Peyer's patch (tissue), 4 donors: ENCODE data around the gene APPBP2. TPM values are rescaled to one million over a fixed set of nuclear protein-coding genes. Genes with fewer than 3 reads are reported as not detected.
"Not testable (repeated sequence)": the region's sequence is repeated elsewhere in the genome, so short reads cannot be mapped to it uniquely, and the experiment has no call there.

Experiments used
- DNase-seq, 3 donors: peaks; one replicate each; pipeline ENCODE4 v3.0.0-alpha.2; 2017 to 2019
- H3K27ac ChIP-seq, 4 donors: fragments of 200-600 bp; sonication (generic); one replicate each; pipeline ENCODE4 v1.5.1; 2016 to 2019
- H3K27me3 ChIP-seq, 2 donors: fragments of 200-600 bp; sonication (generic); one replicate each; pipeline ENCODE4 v1.5.1; 2019
- H3K36me3 ChIP-seq, 3 donors: fragments of 200-600 bp; sonication (generic); one replicate each; pipeline ENCODE4 v1.5.1; 2016 to 2019
- H3K4me1 ChIP-seq, 4 donors: fragments of 200-600 bp; sonication (generic); one replicate each; pipeline ENCODE4 v1.5.1; 2016 to 2019
- H3K4me3 ChIP-seq, 4 donors: fragments of 200-600 bp; sonication (generic); 1 replicate in 3 of 4; 2 replicates in 1 of 4; pipeline ENCODE4 v1.5.1; 2016 to 2019; ENCODE audit warnings: mild to moderate bottlenecking in 1 of 4
- H3K9me3 ChIP-seq, 4 donors: fragments of 200-600 bp; sonication (generic); one replicate each; pipeline ENCODE4 v1.5.1; 2016 to 2019; ENCODE audit warnings: mild to moderate bottlenecking in 1 of 4
- POLR2A ChIP-seq, 2 donors: fragments of 450-650 bp; IDR thresholded peaks; one replicate each; pipeline ENCODE4 v1.5.1; 2017; ENCODE audit warnings: antibody characterized with exemption in 2 of 2, mild to moderate bottlenecking in 2 of 2, moderate library complexity in 2 of 2
- total RNA-seq, 4 donors: library from RNA; depleted of rRNA; stranded (reverse); fragments of >200 nt; gene quantifications; one replicate each; pipeline ENCODE4 v1.1.0, GENCODE V29; 2016
- TF ChIP-seq, protein P1 (sequence below), 6 experiments: fragments of 450-650 bp in 4 of 6; fragments of 200-600 bp in 2 of 6; sonication (generic) in 1 of 6; IDR thresholded peaks; one replicate each; pipeline ENCODE4 v1.5.1; 2017 to 2019; ENCODE audit warnings: antibody characterized with exemption in 6 of 6, mild to moderate bottlenecking in 3 of 6, moderate library complexity in 1 of 6

Gene APPBP2
- total RNA-seq, 4 donors from 2014 or later = 14.0 to 18.4 (median 15.4) TPM

DNA sequence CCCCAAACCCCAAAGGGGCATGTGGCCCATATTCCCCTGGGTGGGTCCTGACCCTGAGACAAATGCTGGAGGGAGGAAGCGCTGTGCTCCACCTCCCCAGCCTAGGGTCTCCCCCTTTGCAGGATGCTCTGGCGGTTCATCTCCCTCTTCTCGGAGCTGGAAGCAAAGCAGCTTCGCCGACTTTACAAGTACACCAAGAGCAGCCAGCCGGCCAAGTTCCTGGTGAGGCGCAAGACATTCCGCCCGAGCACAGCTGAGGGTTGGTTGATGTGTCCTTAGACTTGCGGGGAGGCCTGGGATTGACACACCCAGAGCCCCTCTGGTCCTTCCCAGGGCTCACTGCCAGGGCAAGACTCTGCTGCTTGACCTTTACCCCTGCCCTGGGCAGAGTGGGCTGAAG lies 99.4 kb downstream of the APPBP2 start:
- Histone ChIP-seq H3K4me1 (no peaks in the 10 kb centered on the region), H3K4me3 (no peak overlapping the region), H3K36me3 (no peaks in the 10 kb centered on the region), H3K27ac (no peak overlapping the region), H3K27me3 (no peaks in the 10 kb centered on the region), H3K9me3 (no peaks in the 10 kb centered on the region)
- TF ChIP-seq, protein P1, sequence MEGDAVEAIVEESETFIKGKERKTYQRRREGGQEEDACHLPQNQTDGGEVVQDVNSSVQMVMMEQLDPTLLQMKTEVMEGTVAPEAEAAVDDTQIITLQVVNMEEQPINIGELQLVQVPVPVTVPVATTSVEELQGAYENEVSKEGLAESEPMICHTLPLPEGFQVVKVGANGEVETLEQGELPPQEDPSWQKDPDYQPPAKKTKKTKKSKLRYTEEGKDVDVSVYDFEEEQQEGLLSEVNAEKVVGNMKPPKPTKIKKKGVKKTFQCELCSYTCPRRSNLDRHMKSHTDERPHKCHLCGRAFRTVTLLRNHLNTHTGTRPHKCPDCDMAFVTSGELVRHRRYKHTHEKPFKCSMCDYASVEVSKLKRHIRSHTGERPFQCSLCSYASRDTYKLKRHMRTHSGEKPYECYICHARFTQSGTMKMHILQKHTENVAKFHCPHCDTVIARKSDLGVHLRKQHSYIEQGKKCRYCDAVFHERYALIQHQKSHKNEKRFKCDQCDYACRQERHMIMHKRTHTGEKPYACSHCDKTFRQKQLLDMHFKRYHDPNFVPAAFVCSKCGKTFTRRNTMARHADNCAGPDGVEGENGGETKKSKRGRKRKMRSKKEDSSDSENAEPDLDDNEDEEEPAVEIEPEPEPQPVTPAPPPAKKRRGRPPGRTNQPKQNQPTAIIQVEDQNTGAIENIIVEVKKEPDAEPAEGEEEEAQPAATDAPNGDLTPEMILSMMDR (IDR thresholded peaks at IDR 0.05) = no peak
- no peak for TF ChIP-seq POLR2A (IDR thresholded peaks at IDR 0.05)
- DNase-seq = no peak

DNA sequence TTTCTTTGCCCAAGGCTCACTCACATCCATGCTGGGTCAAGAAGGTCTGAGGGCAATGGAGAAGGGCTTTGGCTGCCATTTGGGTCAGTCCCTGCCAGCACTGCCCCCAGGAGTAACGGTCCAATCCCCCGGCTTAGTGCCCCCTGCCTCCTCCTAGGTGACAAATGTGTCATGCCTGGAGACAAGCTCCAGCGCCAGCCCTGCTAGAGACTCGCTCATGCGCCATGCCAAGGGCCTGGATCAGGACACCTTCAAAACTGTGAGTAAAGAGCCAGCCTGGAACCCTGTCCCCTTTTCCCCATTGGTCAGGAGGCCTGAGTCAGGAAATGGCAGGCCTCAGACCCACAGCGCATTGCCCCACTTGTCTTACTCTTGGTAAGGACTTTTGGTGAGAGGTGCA lies 100.4 kb downstream of the APPBP2 start:
- H3K27ac ChIP-seq = no peak overlapping the region
- no peaks in the 10 kb centered on the region for H3K9me3 ChIP-seq
- TF ChIP-seq POLR2A (IDR thresholded peaks at IDR 0.05) = no peak
- TF ChIP-seq, protein P1 (IDR thresholded peaks at IDR 0.05) = no peak
- DNase-seq = no peak
- no peak overlapping the region for H3K4me3 ChIP-seq
- no peaks in the 10 kb centered on the region for H3K27me3 ChIP-seq
- no peaks in the 10 kb centered on the region for H3K36me3 ChIP-seq
- H3K4me1 ChIP-seq = no peaks in the 10 kb centered on the region

DNA sequence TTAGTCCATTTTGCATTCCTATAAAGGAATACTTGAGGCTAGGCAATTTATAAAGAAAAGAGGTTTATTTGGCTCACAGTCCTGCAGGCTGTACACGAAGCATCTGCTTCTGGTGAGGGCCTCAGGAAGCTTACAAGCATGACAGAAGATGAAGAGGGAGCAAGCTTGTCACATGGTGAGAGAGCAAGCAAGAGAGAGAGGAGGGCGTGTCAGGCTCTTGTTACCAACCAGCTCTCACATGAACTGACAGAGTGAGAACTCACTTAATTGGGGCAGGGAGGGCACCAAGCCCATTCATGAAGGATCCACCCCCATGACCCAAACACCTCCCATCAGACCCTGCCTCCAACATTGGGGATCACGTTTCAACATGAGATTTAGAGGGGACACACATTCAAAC lies 102.2 kb downstream of the APPBP2 start:
- no peaks in the 10 kb centered on the region for H3K4me1 ChIP-seq
- DNase-seq = no peak
- H3K4me3 ChIP-seq = no peak overlapping the region
- H3K36me3 ChIP-seq = no peaks in the 10 kb centered on the region
- TF ChIP-seq POLR2A (IDR thresholded peaks at IDR 0.05) = no peak
- TF ChIP-seq, protein P1 (IDR thresholded peaks at IDR 0.05) = no peak
- no peaks in the 10 kb centered on the region for H3K27me3 ChIP-seq
- no peak overlapping the region for H3K27ac ChIP-seq
- H3K9me3 ChIP-seq = no peaks in the 10 kb centered on the region

DNA sequence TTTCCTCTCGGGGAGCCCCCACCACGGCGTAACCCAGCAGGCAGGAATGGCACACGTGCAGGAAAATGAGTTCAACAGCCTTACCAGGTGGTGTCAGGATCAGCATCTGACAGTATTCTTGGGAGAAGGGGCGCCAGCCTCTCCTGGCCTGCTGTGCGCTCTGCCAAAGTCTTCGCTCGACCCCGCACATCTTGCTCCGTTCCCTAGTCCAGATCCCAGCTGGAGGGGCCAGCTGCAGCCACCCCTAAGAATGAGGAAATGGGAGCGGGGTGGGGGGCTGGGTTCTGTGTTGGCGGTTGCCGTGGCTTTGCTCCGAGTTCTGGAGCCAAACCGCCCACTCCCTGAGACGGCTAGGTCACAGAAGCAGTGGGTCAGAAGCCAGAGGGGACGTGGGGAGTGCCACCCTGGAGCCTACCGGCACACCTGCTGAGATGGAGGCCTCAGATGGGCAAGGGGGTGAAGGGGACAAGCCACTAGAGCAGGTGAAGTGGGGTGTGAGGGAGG lies 103.8 kb downstream of the APPBP2 start, which contains the start of gene CHCT1:
Gene CHCT1 (plus strand): TSS at position 328 of the 504 bp plus-strand sequence. CDS start 104 bp downstream, at position 432.
- no peaks in the 10 kb centered on the region for H3K27me3 ChIP-seq
- TF ChIP-seq, protein P1 (IDR thresholded peaks at IDR 0.05) = no peak
- no peak for TF ChIP-seq POLR2A (IDR thresholded peaks at IDR 0.05)
- DNase-seq = no peak
- peak within 1 kb of the TSS; percentile 50 to 66 (median 53) for H3K4me3 ChIP-seq
- H3K4me1 ChIP-seq = no peaks in the 10 kb centered on the region
- H3K9me3 ChIP-seq = no peaks in the 10 kb centered on the region
- H3K27ac ChIP-seq = peak within 1 kb of the TSS in 2 of 4 donors; percentile 28 to 70
- no peaks in the 10 kb centered on the region for H3K36me3 ChIP-seq

DNA sequence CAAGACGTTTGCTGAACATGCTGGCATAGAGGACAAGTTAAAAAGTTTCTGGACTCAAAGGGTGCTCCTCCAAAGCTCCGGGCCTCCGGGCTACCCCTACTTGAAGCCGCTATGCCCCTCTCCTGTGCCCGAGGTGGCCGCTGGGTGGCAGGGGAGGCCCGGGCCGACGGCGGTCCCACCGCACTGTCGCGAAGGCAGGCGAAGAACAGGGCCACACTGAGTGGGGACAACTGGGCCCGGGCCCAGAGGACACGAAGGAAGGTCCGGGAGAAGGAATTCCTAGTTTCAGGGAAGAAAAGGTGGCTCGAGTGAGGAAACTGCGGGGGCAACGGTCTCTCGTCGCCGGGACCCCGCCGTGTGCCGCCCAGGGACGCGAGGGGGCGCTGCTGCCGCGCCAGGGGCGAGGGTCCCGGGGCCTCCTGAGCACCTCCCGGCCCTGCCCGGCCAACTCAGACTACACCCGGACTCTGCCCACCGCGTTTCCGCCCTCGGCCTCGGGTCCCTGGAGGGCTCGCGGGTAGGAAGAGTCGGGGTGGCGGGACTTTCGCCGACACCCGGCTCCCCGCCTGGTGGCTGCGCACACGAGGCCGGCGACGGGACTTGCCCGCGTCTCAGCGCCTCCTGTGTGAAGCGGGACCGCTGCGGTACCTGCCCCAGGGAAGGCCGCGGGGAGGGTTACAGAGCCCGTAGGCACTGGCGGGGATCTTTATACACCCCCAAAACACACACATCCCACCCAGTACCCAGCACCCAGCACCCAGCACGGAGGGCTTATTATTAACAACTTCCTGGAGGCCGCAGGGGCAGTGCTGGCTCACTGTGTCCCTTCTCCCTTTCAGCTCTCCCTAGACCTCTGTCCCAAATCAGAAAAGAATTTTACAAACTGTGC lies 104.5 kb downstream of the APPBP2 start:
- Histone ChIP-seq H3K9me3 (no peaks in the 10 kb centered on the region), H3K36me3 (no peaks in the 10 kb centered on the region), H3K4me1 (no peaks in the 10 kb centered on the region), H3K4me3 (peak overlapping the region; percentile 50 to 66 (median 53)), H3K27ac (peak overlapping the region in 2 of 4 donors; percentile 28 to 70), H3K27me3 (no peaks in the 10 kb centered on the region)
- peak; percentile 68 to 84 (median 75) for DNase-seq
- TF ChIP-seq, protein P1 (IDR thresholded peaks at IDR 0.05) = peak; percentile 25 to 98 (median 84)
- TF ChIP-seq POLR2A (IDR thresholded peaks at IDR 0.05) = no peak

DNA sequence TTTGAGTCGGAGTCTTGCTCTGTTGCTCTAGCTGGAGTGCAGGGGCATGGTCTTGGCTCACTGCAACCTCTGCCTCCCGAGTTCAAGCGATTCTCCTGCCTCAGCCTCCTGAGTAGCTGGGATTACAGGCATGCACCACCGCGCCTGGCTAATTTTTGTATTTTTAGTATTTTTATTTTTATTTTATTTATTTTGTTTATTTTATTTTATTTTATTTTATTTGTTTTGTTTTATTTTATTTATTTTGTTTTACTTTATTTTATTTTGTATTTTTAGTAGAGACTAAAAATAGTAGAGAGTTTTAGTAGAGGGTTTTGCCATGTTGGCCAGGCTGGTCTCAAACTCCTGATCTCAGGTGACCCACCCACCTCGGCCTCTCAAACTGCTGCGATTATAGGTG lies 106.2 kb downstream of the APPBP2 start:
- H3K36me3 ChIP-seq, H3K27ac ChIP-seq, H3K27me3 ChIP-seq, H3K4me3 ChIP-seq, H3K9me3 ChIP-seq, H3K4me1 ChIP-seq, DNase-seq: not testable (repeated sequence)

DNA sequence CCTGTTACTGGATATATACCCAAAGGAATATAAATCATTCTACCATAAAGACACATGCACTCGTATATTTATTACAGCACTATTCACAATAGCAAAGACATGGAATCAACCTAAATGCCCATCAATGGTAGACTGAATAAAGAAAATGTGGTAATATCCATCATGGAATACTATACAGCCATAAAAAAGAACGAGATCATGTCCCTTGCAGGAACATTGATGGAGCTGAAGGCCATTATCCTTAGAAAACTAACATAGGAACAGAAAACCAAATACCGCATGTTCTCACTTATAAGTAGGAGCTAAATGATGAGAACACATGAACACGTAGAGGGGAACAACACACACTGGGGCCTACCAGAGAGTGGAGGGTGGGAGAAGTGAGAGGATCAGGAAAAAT lies 107.0 kb downstream of the APPBP2 start:
- not testable (repeated sequence) for DNase-seq, H3K36me3 ChIP-seq, H3K4me1 ChIP-seq, H3K27me3 ChIP-seq, H3K27ac ChIP-seq, H3K9me3 ChIP-seq, H3K4me3 ChIP-seq
